ENCODE measurements around the gene CAPN1.

CAPN1 gene

GRCh38 chr11:65204143-65204542, 22.4 kb downstream of the CAPN1 start:
- DNase-seq (ENCODE audit: low read depth): no peak

- DNase-seq (ENCODE audit: low read depth): no peak
These were observed 23.2 kb downstream of the CAPN1 start for GRCh38 chr11:65204646-65205601.

- DNase-seq (ENCODE audit: low read depth): no peak
These were observed 23.9 kb downstream of the CAPN1 start for GRCh38 chr11:65205602-65205967.

GRCh38 chr11:65206441-65206841, 24.7 kb downstream of the CAPN1 start:
- DNase-seq (ENCODE audit: low read depth): no peak

- no peak for DNase-seq (ENCODE audit: low read depth)
These were observed 25.2 kb downstream of the CAPN1 start for GRCh38 chr11:65206901-65207300.

- DNase-seq (ENCODE audit: low read depth): no peak
These were observed 26.4 kb downstream of the CAPN1 start for GRCh38 chr11:65207918-65208784.

GRCh38 chr11:65208785-65209710, 27.3 kb downstream of the CAPN1 start:
- no peak for DNase-seq (ENCODE audit: low read depth)

- no peak for DNase-seq (ENCODE audit: low read depth)
These were observed 28.1 kb downstream of the CAPN1 start for GRCh38 chr11:65209711-65210360.

- DNase-seq (ENCODE audit: low read depth): no peak
These were observed 28.6 kb downstream of the CAPN1 start for GRCh38 chr11:65210361-65210731.

- DNase-seq (ENCODE audit: low read depth): no peak
These were observed 29.0 kb downstream of the CAPN1 start for GRCh38 chr11:65210748-65211147.

GRCh38 chr11:65211293-65212105, 29.8 kb downstream of the CAPN1 start:
- no peak for DNase-seq (ENCODE audit: low read depth)

GRCh38 chr11:65212226-65212801, 30.6 kb downstream of the CAPN1 start:
- DNase-seq (ENCODE audit: low read depth): no peak

GRCh38 chr11:65213322-65214211, 31.8 kb downstream of the CAPN1 start:
- DNase-seq (ENCODE audit: low read depth): no peak

GRCh38 chr11:65214212-65214845, 32.6 kb downstream of the CAPN1 start:
- DNase-seq (ENCODE audit: low read depth): no peak

GRCh38 chr11:65215441-65216076, 33.8 kb downstream of the CAPN1 start:
- no peak for DNase-seq (ENCODE audit: low read depth)

- DNase-seq (ENCODE audit: low read depth): no peak
These were observed 35.1 kb downstream of the CAPN1 start for GRCh38 chr11:65216830-65217229.

- DNase-seq (ENCODE audit: low read depth): no peak
These were observed 36.0 kb downstream of the CAPN1 start for GRCh38 chr11:65217441-65218423.

Measured in GM04503 (cell line).